T-helper 1 cell treated with Interleukin-12 subunit alpha and Interleukin-12 subunit beta and Interleukin-4 antibody, amounts not matched to agents 30 μg/mL and 1 μg/mL, for 36 hours (primary cell): ENCODE results near the gene KLK1.
"Not testable (repeated sequence)": the region's sequence is repeated elsewhere in the genome, so short reads cannot be mapped to it uniquely, and the experiment has no call there.

Experiments
- H3K27ac Mint-ChIP-seq: one replicate; pipeline ENCODE4 v1.8.0; 2021; ENCODE audit warnings: mild to moderate bottlenecking, mixed read lengths
- H3K27me3 Mint-ChIP-seq: one replicate; pipeline ENCODE4 v1.8.0; 2021; ENCODE audit warnings: low read depth, mixed read lengths
- H3K36me3 Mint-ChIP-seq: one replicate; pipeline ENCODE4 v1.8.0; 2021; ENCODE audit warnings: low read depth, mixed read lengths
- H3K4me1 Mint-ChIP-seq: one replicate; pipeline ENCODE4 v1.8.0; 2021; ENCODE audit warnings: low read depth, mixed read lengths
- H3K4me3 Mint-ChIP-seq: one replicate; pipeline ENCODE4 v1.8.0; 2021; ENCODE audit warnings: mild to moderate bottlenecking, moderate library complexity, mixed read lengths
- H3K9me3 Mint-ChIP-seq: one replicate; pipeline ENCODE4 v1.8.0; 2021; ENCODE audit warnings: mixed read lengths

Gene KLK1

GRCh38 chr19:50795664-50796073, 27.9 kb downstream of the KLK1 start:
- peaks cover 7% of the 10 kb centered on the region for H3K4me1 Mint-ChIP-seq
- H3K9me3 Mint-ChIP-seq: no peaks in the 10 kb centered on the region
- no peaks in the 10 kb centered on the region for H3K27me3 Mint-ChIP-seq
- no peak overlapping the region for H3K4me3 Mint-ChIP-seq
- H3K36me3 Mint-ChIP-seq: peaks cover 7% of the 10 kb centered on the region
- H3K27ac Mint-ChIP-seq: no peak overlapping the region

- Mint-ChIP-seq H3K27ac (no peak overlapping the region), H3K36me3 (peaks cover 5% of the 10 kb centered on the region), H3K4me1 (peaks cover 6% of the 10 kb centered on the region), H3K27me3 (no peaks in the 10 kb centered on the region), H3K4me3 (no peak overlapping the region), H3K9me3 (no peaks in the 10 kb centered on the region)
Observed at GRCh38 chr19:50794876-50795663, 28.5 kb downstream of the KLK1 start.

- H3K4me3 Mint-ChIP-seq: no peak overlapping the region
- H3K27me3 Mint-ChIP-seq: no peaks in the 10 kb centered on the region
- H3K27ac Mint-ChIP-seq: peak overlapping the region; percentile 57
- H3K36me3 Mint-ChIP-seq: peaks cover 5% of the 10 kb centered on the region
- H3K4me1 Mint-ChIP-seq: peaks cover 4% of the 10 kb centered on the region
- H3K9me3 Mint-ChIP-seq: no peaks in the 10 kb centered on the region
Observed at GRCh38 chr19:50794074-50794875, 29.3 kb downstream of the KLK1 start.

- Mint-ChIP-seq H3K9me3 (no peaks in the 10 kb centered on the region), H3K27ac (peak overlapping the region; percentile 26), H3K4me3 (no peak overlapping the region), H3K36me3 (peaks cover 5% of the 10 kb centered on the region), H3K27me3 (no peaks in the 10 kb centered on the region), H3K4me1 (peaks cover 4% of the 10 kb centered on the region)
Observed at GRCh38 chr19:50793558-50794065, 30.0 kb downstream of the KLK1 start.

- Mint-ChIP-seq H3K27ac (no peak overlapping the region), H3K9me3 (no peaks in the 10 kb centered on the region), H3K4me1 (peaks cover 4% of the 10 kb centered on the region), H3K4me3 (no peak overlapping the region), H3K27me3 (no peaks in the 10 kb centered on the region), H3K36me3 (peaks cover 2% of the 10 kb centered on the region)
Observed at GRCh38 chr19:50792272-50793250, 31.0 kb downstream of the KLK1 start.

- no peak overlapping the region for H3K27ac Mint-ChIP-seq
Observed at GRCh38 chr19:50791594-50792271, 31.9 kb downstream of the KLK1 start.

GRCh38 chr19:50790922-50791467, 32.6 kb downstream of the KLK1 start:
- H3K9me3 Mint-ChIP-seq: no peaks in the 10 kb centered on the region
- no peaks in the 10 kb centered on the region for H3K27me3 Mint-ChIP-seq
- no peak overlapping the region for H3K27ac Mint-ChIP-seq
- peaks cover 4% of the 10 kb centered on the region for H3K4me1 Mint-ChIP-seq
- H3K4me3 Mint-ChIP-seq: no peak overlapping the region
- no peaks in the 10 kb centered on the region for H3K36me3 Mint-ChIP-seq

More at GRCh38 chr19:50791594-50792271, 31.9 kb downstream of the KLK1 start:
- Mint-ChIP-seq H3K9me3 (no peaks in the 10 kb centered on the region), H3K27me3 (no peaks in the 10 kb centered on the region), H3K36me3 (no peaks in the 10 kb centered on the region), H3K4me1 (peaks cover 4% of the 10 kb centered on the region), H3K4me3 (no peak overlapping the region)

- Mint-ChIP-seq H3K4me3 (no peak within 1 kb of the TSS), H3K4me1 (peaks cover 4% of the 10 kb centered on the region), H3K9me3 (no peaks in the 10 kb centered on the region), H3K36me3 (no peaks in the 10 kb centered on the region), H3K27ac (no peak within 1 kb of the TSS), H3K27me3 (no peaks in the 10 kb centered on the region)
Observed at GRCh38 chr19:50790396-50790795, 33.2 kb downstream of the KLK1 start, which contains the start of gene ACP4. Gene ACP4 (plus strand): TSS chr19:50790415. CDS start chr19:50790415, 0 bp downstream.

- Mint-ChIP-seq H3K4me1 (peaks cover 6% of the 10 kb centered on the region), H3K27ac (no peak overlapping the region), H3K36me3 (no peaks in the 10 kb centered on the region), H3K4me3 (no peak overlapping the region), H3K9me3 (no peaks in the 10 kb centered on the region), H3K27me3 (peaks cover 3% of the 10 kb centered on the region)
Observed at GRCh38 chr19:50785329-50785728, 38.3 kb downstream of the KLK1 start.

GRCh38 chr19:50784710-50785109, 38.9 kb downstream of the KLK1 start:
- no peaks in the 10 kb centered on the region for H3K9me3 Mint-ChIP-seq
- H3K4me3 Mint-ChIP-seq: no peak overlapping the region
- no peak overlapping the region for H3K27ac Mint-ChIP-seq
- no peaks in the 10 kb centered on the region for H3K36me3 Mint-ChIP-seq
- peaks cover 9% of the 10 kb centered on the region for H3K27me3 Mint-ChIP-seq
- H3K4me1 Mint-ChIP-seq: peaks cover 6% of the 10 kb centered on the region

- not testable (repeated sequence) for H3K36me3 Mint-ChIP-seq, H3K27ac Mint-ChIP-seq, H3K4me3 Mint-ChIP-seq, H3K9me3 Mint-ChIP-seq, H3K4me1 Mint-ChIP-seq
- H3K27me3 Mint-ChIP-seq: peaks cover 18% of the 10 kb centered on the region
Observed at GRCh38 chr19:50783848-50784152, 39.8 kb downstream of the KLK1 start.

- H3K4me3 Mint-ChIP-seq: no peak overlapping the region
- H3K27me3 Mint-ChIP-seq: peaks cover 36% of the 10 kb centered on the region
- peaks cover 6% of the 10 kb centered on the region for H3K4me1 Mint-ChIP-seq
- no peaks in the 10 kb centered on the region for H3K36me3 Mint-ChIP-seq
- H3K27ac Mint-ChIP-seq: no peak overlapping the region
- H3K9me3 Mint-ChIP-seq: no peaks in the 10 kb centered on the region
Observed at GRCh38 chr19:50780753-50781435, 42.7 kb downstream of the KLK1 start.
